8988T (cell line): ENCODE results near the gene GMEB2.
"Not testable (repeated sequence)": the region's sequence is repeated elsewhere in the genome, so short reads cannot be mapped to it uniquely, and the experiment has no call there.

Experiments
- DNase-seq: peaks from one replicate; pipeline ENCODE4 v3.0.0; 2011

The GMEB2 gene

GRCh38 chr20:63656451-63656850 is 29.6 kb upstream of the GMEB2 start:
- DNase-seq, result no peak

DNA sequence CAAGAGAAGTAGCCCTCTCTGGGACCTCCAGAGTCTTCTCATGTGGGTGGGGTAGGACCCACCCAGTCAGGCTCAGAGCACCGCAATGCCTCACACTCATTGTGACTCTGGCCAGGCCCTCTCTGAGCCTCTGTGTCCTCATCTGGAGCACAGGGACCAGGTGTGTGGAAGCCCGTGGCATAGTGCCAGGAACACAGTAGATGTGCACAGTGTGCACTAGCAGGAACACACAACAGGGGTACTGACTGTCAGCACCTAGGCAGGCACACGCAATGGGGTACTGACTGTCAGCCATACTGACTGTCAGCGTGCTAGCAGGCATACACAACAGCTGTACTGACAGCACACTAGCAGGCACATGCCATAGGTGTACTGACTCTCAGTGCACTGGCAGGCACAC is 28.3 kb upstream of the GMEB2 start:
- no peak for DNase-seq

DNA sequence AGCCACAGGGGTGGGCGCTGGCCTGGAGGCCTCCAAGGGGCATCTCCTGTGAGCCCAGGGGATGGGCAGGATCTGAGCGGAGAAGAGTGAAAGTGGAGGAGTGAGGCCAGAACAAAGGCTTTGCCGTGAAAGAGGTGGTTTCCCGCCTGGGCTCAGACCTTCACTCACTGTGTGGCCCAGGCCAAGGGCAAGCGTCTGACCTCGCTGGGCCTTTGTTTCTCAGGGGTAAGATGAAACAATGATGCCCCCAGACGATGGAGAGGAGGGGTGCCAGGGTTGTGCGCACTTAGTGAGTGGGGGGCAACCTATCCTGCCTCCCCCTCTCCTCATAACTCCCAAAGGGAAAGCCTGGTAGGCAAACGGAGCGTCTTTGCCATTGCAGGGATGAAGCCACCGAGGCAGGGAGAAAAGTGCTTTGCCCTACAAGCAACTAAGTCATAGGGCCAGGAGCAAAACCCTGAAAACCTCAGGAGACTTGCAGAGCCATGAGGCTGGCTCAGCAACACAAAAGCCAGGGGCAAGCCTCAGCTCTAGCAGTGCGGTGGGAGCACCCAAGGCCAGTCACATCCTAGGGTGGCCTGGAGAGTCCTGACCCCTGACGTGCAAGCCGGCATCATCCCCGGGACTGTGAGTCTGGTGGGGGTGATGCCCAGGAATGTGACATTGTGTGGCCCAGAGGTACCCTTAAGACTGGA is 27.2 kb upstream of the GMEB2 start:
- peak; percentile 30 for DNase-seq

DNA sequence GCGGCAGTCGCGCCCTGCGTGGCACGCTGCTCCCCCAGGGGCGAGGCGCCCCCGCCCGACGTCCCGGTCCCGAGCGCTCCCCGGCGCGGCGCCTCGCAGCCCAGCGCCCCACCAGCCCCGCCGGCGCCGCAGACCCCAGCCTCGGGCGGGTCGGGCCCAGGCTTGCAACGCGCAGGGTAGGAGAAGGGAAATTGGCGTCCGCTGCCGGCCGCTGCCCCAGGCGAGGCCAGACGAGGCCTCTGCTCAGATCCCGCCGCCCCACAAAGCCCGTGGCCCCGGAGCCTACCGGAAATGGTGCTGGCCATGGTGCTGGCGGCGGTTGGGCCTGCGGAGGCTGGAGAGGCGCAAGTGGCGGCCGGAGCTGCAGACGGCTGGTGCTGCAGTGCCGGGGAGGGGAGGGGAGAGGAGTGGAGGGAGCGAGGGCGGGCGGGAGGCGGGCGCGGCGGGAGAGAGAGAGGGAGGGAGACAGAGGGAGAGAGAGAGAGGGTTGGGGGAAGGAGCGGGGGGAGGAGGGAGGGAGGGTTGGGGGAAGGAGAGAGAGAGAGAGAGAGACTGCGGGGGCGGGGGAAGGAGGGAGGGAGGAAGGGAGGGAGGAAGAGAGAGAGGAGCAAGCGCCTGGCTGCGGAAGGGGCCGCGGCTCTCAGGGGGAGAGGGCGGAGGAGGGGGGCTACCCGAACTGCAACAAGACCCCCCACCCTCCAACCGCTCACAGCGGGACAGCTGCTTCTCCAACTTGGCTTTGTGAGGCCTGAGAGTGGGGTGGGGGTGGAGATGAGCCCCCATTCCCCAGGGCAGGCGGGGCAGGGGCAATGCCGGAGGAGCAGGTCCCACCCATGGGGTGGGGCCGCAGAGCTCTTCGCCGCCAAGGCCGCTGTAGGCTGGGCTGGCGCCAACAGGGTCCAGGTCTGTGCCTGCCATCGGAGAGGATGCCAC is 26.4 kb upstream of the GMEB2 start, which contains the start of gene STMN3:
TSS of gene STMN3 (minus strand) at position 384 of the 933 bp plus-strand sequence. CDS start at position 305, 79 bp downstream.
- peak; percentile 90 for DNase-seq

DNA sequence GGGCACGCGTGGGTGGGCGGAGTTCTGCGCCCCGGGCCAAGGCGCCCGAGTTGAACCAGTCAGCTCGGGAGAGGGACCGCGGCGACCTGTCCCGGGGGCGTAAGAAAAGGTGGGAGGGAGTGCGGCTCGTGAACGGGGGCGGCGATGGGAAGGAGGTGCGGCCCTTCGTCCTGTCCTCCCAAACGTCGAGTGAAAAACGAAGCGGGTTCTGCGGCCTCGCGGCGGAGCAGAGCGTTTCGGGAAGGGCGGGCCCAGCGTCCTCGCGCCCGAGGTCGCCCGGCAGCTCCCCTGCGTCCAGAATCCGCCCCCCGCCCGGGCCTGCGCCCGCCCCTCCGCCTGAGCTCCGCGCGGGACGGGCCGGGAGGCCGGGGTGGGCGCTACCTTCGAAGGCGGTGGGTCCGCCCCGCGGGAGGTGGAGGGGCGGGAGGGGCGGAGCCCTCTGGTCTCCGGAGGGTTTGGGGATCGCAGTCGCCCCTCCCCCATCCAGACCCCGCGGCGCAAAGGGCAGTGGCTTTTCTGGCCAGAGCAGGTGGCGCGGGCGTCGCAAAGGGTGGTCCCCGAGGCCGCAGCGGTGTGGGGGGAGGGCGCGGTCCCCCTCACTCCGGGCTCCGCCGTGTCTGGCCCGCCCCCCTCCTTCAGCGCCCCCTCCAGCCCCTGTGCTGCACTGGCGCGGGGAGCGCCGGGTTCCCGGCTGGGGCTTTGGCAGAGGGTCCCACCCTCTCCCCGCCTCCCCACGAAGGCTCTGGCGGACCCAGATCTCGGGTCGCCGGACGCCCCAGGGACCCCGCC is 25.5 kb upstream of the GMEB2 start:
- DNase-seq, result peak; percentile 63

DNA sequence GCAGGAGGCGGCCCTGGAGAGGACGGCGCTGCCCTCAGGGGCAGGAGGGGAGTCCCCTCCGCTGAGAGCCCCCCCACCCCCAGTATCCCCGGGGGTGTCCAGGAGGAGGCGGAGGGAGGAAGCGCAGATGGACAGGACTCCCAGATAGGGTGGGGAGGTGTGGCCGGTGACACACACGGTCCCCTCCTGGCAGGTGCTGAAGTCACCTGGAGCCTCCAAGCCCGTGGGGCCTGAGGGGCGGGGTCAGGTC is 25.0 kb upstream of the GMEB2 start:
- DNase-seq, result no peak

- DNase-seq, result not testable (repeated sequence)
Observed at GRCh38 chr20:63650486-63650885, 23.6 kb upstream of the GMEB2 start.

DNA sequence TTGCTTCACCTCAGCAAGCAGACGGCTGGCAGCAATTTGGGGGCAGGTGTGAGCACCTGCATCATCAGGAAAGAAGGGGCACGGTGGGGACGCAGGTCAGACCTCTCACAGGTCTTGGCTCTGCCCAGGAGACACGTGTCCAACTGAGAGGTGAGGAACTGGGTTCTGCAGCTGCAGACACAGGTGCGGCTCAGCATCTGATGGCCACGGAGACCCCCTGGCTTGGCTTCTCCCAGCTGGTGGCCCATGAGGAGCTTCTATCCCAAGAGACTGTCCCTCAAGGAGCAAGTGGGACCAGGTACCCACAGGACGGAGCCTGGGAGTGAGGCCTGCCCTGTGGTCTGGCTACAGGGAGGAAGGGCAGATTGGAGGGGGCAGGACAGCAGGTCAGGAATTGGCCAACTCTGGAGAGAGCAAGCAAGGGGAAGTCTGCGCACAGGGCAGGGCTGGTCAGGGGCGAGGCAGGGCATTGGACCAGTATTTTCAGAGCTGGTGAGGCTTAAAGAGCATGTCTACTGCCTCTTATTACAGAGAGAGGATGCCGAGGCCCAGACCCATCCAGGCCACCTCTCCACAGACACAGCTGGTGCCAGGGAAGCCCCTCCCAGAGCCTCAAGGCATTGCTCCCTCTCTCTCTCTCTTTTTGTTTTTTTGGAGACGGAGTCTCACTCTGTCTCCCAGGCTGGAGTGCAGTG is 22.1 kb upstream of the GMEB2 start:
- DNase-seq, result no peak

- no peak for DNase-seq
Observed at GRCh38 chr20:63648190-63648589, 21.3 kb upstream of the GMEB2 start.

GRCh38 chr20:63645218-63645617 is 18.3 kb upstream of the GMEB2 start:
- DNase-seq, result no peak

DNA sequence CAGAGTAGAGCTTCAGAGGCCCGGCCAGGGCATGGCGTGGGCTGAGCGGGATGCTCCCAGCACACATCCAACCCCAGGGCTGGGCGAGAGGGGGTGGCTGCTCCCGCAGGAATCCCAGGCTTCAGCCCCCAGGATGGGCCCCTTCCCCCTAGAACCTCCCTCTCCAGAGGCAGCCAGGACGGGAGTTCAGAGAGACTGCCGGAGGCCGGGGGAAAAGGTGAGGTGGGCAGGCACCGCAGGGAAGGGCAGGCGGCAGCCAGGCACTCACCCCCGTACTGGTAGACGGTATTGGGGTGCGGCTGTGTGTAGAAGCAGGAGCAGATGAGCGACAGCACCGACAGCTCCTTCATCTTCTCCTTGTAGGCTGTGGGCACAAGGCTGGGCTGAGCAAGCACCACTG is 17.0 kb upstream of the GMEB2 start:
- no peak for DNase-seq

DNA sequence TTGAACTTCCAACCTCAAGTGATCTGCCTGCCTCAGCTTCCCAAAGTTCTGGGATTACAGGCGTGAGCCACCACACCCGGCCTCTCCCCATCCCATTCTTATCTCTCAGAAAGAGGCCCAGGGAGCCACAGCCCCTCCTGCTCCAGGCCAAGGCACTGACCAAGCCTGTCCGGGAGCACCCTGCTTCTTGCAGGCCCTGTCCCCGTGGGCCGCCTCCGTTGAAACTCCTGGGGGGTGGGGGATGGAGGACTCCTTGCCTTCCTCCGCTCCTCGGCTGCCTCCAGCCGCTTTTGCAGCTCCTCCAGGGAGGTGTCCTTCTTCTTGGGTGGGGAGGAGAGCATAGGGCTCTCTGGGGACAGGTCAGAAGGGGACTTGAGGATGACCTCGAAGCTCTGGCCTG is 16.6 kb upstream of the GMEB2 start:
- DNase-seq, result no peak

GRCh38 chr20:63642527-63643247 is 15.8 kb upstream of the GMEB2 start:
- no peak for DNase-seq

DNA sequence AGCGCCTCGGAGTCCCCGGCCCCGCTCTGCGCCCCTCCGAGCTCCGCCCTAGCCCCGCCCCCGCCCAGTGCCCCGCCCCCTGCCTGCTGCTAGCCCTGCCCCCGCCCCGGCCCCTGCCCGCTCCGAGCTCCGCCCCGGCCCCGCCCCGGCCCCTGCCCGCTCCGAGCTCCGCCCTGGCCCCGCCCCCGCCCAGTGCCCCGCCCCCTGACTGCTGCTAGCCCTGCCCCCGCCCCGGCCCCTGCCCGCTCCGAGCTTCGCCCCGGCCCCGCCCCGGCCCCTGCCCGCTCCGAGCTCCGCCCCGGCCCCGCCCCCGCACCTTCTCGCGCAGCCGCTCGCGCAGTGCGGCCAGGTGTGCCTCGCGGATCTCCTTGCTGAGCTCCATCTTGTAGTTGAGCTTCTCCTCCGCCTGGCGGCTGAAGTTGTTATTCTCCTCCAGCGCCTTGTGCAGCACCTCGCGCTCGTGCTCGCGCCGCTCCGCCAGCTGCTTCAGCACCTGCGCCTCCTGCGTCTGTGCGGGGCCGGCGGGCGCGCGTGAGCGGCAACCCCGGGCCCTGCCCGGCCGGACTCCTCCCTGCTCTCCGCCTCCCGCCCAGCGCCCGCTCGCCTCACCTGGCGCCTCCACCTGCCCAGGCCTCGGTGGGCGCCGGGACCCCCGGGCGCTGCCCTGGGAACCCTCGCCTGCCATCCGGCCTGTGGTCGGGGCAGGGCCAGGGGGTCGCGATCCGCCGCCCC is 15.1 kb upstream of the GMEB2 start:
- peak; percentile 96 for DNase-seq

GRCh38 chr20:63641146-63641791 is 14.4 kb upstream of the GMEB2 start:
- peak; percentile 79 for DNase-seq

- DNase-seq, result not testable (repeated sequence)
Observed at GRCh38 chr20:63640686-63641085, 13.8 kb upstream of the GMEB2 start.

- no peak for DNase-seq
Observed at GRCh38 chr20:63640086-63640485, 13.2 kb upstream of the GMEB2 start.

- peak; percentile 26 for DNase-seq
Observed at GRCh38 chr20:63639093-63639975, 12.4 kb upstream of the GMEB2 start.

- DNase-seq, result no peak
Observed at GRCh38 chr20:63636752-63637628, 10.1 kb upstream of the GMEB2 start.
